SK-N-SH (cell line): ENCODE measurements around the gene LST1.

Source experiments
- ELF1 ChIP-seq: IDR thresholded peaks from 2 replicates; pipeline ENCODE4 v1.4.0; 2012
- EP300 ChIP-seq, 2 experiments: IDR thresholded peaks; 2 replicates each; pipeline versions ENCODE4 v1.4.0 to v1.6.1; 2012; ENCODE audit warnings: borderline replicate concordance in 1 of 2, low read depth in 1 of 2, low read length in 1 of 2
- TF ChIP-seq, protein P1 (sequence below): fragments of 150-350 bp; IDR thresholded peaks from 2 replicates; pipeline ENCODE4 v1.6.1; 2017; ENCODE audit warnings: antibody characterized with exemption, low read length, low read depth, borderline replicate concordance

DNA sequence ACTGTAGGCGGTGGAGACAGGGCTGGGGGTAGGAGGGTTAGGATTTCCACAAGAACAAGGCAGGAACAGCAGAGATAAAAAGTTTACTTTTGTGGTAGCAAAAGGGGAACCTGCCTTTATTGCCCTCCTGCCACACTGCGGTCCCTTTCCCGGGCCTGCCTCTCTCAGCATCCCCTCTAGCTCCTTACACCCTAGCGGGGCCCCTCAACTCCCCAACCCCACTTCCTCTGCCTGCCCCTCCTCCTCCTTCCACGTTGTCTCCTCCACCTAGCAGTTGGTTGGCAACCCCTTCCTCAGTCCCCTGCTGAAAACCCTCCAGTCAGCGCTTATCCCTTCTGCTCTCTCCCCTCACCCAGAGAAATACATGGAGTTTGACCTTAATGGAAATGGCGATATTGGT is 29.7 kb downstream of the LST1 start:
- no peak for TF ChIP-seq ELF1
- no peak for TF ChIP-seq EP300 (IDR thresholded peaks at IDR 0.05; ENCODE audit: borderline replicate concordance in 1 of 2, low read depth in 1 of 2, low read length in 1 of 2)
- TF ChIP-seq, protein P1, sequence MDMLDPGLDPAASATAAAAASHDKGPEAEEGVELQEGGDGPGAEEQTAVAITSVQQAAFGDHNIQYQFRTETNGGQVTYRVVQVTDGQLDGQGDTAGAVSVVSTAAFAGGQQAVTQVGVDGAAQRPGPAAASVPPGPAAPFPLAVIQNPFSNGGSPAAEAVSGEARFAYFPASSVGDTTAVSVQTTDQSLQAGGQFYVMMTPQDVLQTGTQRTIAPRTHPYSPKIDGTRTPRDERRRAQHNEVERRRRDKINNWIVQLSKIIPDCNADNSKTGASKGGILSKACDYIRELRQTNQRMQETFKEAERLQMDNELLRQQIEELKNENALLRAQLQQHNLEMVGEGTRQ, result no peak
